Measurements from ENCODE around the gene NOL3. TPM values are rescaled to one million over a fixed set of nuclear protein-coding genes. Genes with fewer than 3 reads are reported as not detected.

Gene NOL3
- total and polyA plus RNA-seq, 4 donors: 25.3 to 51.9 (median 41.2) TPM

- DNase-seq: no peak
- no peaks in the 10 kb centered on the region for H3K27me3 ChIP-seq (ENCODE audit: control insufficient read depth in 3 of 3, insufficient read depth in 3 of 3, low read length in 2 of 3)
- H3K9ac ChIP-seq (ENCODE audit: insufficient read depth in 1 of 2, low read length in 2 of 2): no peak overlapping the region
- no peak overlapping the region for H3K4me3 ChIP-seq
- no peak for TF ChIP-seq CTCF (IDR thresholded peaks at IDR 0.05; ENCODE audit: control extremely low read depth, extremely low read depth)
- peaks cover 14 to 36% (median 32%) of the 10 kb centered on the region in 4 donors for H3K36me3 ChIP-seq (ENCODE audit: control insufficient read depth in 4 of 4, insufficient read depth in 4 of 4, low read length in 4 of 4)
- peaks cover 0 to 2% (median 0%) of the 10 kb centered on the region in 4 donors for H3K9me3 ChIP-seq (ENCODE audit: control insufficient read depth in 4 of 4, insufficient read depth in 3 of 4, low read length in 3 of 4)
- no peak overlapping the region for H3K27ac ChIP-seq (ENCODE audit: low read depth in 1 of 2, low read length in 1 of 2)
- H3K4me1 ChIP-seq (ENCODE audit: control insufficient read depth in 5 of 5, insufficient read depth in 5 of 5, low read length in 5 of 5): no peaks in the 10 kb centered on the region
- WGBS, 2 donors: 99 to 100% methylated on average over 3 of the region's 3 CpGs
- no peak for ATAC-seq (ENCODE audit: insufficient read depth, low FRiP score)
Measured at GRCh38 chr16:67129422-67129821, 40.9 kb upstream of the NOL3 start.

GRCh38 chr16:67137605-67138004 is 32.7 kb upstream of the NOL3 start:
- H3K27me3 ChIP-seq (ENCODE audit: control insufficient read depth in 3 of 3, insufficient read depth in 3 of 3, low read length in 2 of 3): no peaks in the 10 kb centered on the region

GRCh38 chr16:67141391-67141790 is 28.9 kb upstream of the NOL3 start:
- Histone ChIP-seq H3K4me1 (ENCODE audit: control insufficient read depth in 5 of 5, insufficient read depth in 5 of 5, low read length in 5 of 5) (no peaks in the 10 kb centered on the region), H3K27me3 (ENCODE audit: control insufficient read depth in 3 of 3, insufficient read depth in 3 of 3, low read length in 2 of 3) (no peaks in the 10 kb centered on the region), H3K9ac (ENCODE audit: insufficient read depth in 1 of 2, low read length in 2 of 2) (no peak overlapping the region), H3K27ac (ENCODE audit: low read depth in 1 of 2, low read length in 1 of 2) (no peak overlapping the region), H3K9me3 (ENCODE audit: control insufficient read depth in 4 of 4, insufficient read depth in 3 of 4, low read length in 3 of 4) (peaks cover 0 to 2% (median 0%) of the 10 kb centered on the region in 4 donors), H3K36me3 (ENCODE audit: control insufficient read depth in 4 of 4, insufficient read depth in 4 of 4, low read length in 4 of 4) (peaks cover 19 to 66% (median 56%) of the 10 kb centered on the region in 4 donors), H3K4me3 (no peak overlapping the region)
- no peak for TF ChIP-seq CTCF (IDR thresholded peaks at IDR 0.05; ENCODE audit: control extremely low read depth, extremely low read depth)
- no peak for DNase-seq
- 98% methylated on average over 13 of the region's 13 CpGs for WGBS, 2 donors
- no peak for ATAC-seq (ENCODE audit: insufficient read depth, low FRiP score)

More at GRCh38 chr16:67137605-67138004, 32.7 kb upstream of the NOL3 start:
- Histone ChIP-seq H3K4me3 (no peak overlapping the region), H3K9ac (ENCODE audit: insufficient read depth in 1 of 2, low read length in 2 of 2) (no peak overlapping the region), H3K36me3 (ENCODE audit: control insufficient read depth in 4 of 4, insufficient read depth in 4 of 4, low read length in 4 of 4) (peaks cover 25 to 56% (median 49%) of the 10 kb centered on the region in 4 donors), H3K4me1 (ENCODE audit: control insufficient read depth in 5 of 5, insufficient read depth in 5 of 5, low read length in 5 of 5) (no peaks in the 10 kb centered on the region), H3K9me3 (ENCODE audit: control insufficient read depth in 4 of 4, insufficient read depth in 3 of 4, low read length in 3 of 4) (peaks cover 0 to 2% (median 0%) of the 10 kb centered on the region in 4 donors), H3K27ac (ENCODE audit: low read depth in 1 of 2, low read length in 1 of 2) (no peak overlapping the region)
- DNase-seq: no peak
- 48 to 51% methylated on average over 3 of the region's 3 CpGs for WGBS, 2 donors
- no peak for TF ChIP-seq CTCF (IDR thresholded peaks at IDR 0.05; ENCODE audit: control extremely low read depth, extremely low read depth)
- ATAC-seq (ENCODE audit: insufficient read depth, low FRiP score): no peak

GRCh38 chr16:67142342-67142741 is 28.0 kb upstream of the NOL3 start:
- WGBS, 2 donors: 96 to 98% methylated on average over 9 of the region's 9 CpGs

More at GRCh38 chr16:67142342-67142741, 28.0 kb upstream of the NOL3 start:
- H3K9me3 ChIP-seq (ENCODE audit: control insufficient read depth in 4 of 4, insufficient read depth in 3 of 4, low read length in 3 of 4): peaks cover 0 to 2% (median 0%) of the 10 kb centered on the region in 4 donors
- H3K9ac ChIP-seq (ENCODE audit: insufficient read depth in 1 of 2, low read length in 2 of 2): no peak overlapping the region
- no peaks in the 10 kb centered on the region for H3K27me3 ChIP-seq (ENCODE audit: control insufficient read depth in 3 of 3, insufficient read depth in 3 of 3, low read length in 2 of 3)
- no peak overlapping the region for H3K4me3 ChIP-seq
- H3K27ac ChIP-seq (ENCODE audit: low read depth in 1 of 2, low read length in 1 of 2): no peak overlapping the region
- no peaks in the 10 kb centered on the region for H3K4me1 ChIP-seq (ENCODE audit: control insufficient read depth in 5 of 5, insufficient read depth in 5 of 5, low read length in 5 of 5)
- DNase-seq: no peak
- TF ChIP-seq CTCF (IDR thresholded peaks at IDR 0.05; ENCODE audit: control extremely low read depth, extremely low read depth): no peak
- peaks cover 19 to 75% (median 59%) of the 10 kb centered on the region in 4 donors for H3K36me3 ChIP-seq (ENCODE audit: control insufficient read depth in 4 of 4, insufficient read depth in 4 of 4, low read length in 4 of 4)
- no peak for ATAC-seq (ENCODE audit: insufficient read depth, low FRiP score)

Data from lung (tissue), 12 donors.